ENCODE data around the gene THAP5. TPM values are rescaled to one million over a fixed set of nuclear protein-coding genes. Genes with fewer than 3 reads are reported as not detected.
A peak's percentile ranks its signal among the peaks of the same experiment; 100 is the strongest.

THAP5 gene
- total RNA-seq, 1 experiment from 2014 or later = 24.6 TPM

- no TSS peak for BruUV-seq (replicated peaks)
- H3K9me3 ChIP-seq (ENCODE audit: control insufficient read depth, insufficient read depth, low read depth, low read length) = no peaks in the 10 kb centered on the region
- peaks cover 3% of the 10 kb centered on the region; the same call in 1 of the 2 replicates for H3K27me3 ChIP-seq (ENCODE audit: control insufficient read depth, insufficient read depth, low read length)
- ChIA-PET CTCF (no interaction called here), POLR2A (no interaction called here)
- H3K27ac ChIP-seq (ENCODE audit: low read length) = peak overlapping the region; percentile 54; the same call in 1 of the 2 replicates
- DNase-seq (ENCODE audit: low read depth, low spot score) (no peak), ATAC-seq (0 out of 2 replicates have a peak, but pooled peaks have one; percentile 45)
- intact Hi-C loops (cut with micrococcal nuclease; ENCODE audit: unreplicated experiment) (no loop called here), in situ Hi-C loops (cut with HindIII; ENCODE audit: low pct_unique_long_range_greater_than_20kb, low sequenced_read_pairs) (no loop called here)
- no peak overlapping the region for H3K4me3 ChIP-seq (ENCODE audit: low read depth in 2 of 2, low read length in 2 of 2)
- H3K36me3 ChIP-seq (ENCODE audit: control insufficient read depth, insufficient read depth, low read length) = no peaks in the 10 kb centered on the region
- peaks cover 8% of the 10 kb centered on the region for H3K4me1 ChIP-seq (ENCODE audit: control insufficient read depth, insufficient read depth, low read length)
- TF ChIP-seq TCF7L2 (IDR thresholded peaks at IDR 0.05; ENCODE audit: low read depth, low read length) (0 out of 2 replicates have a peak, but pooled peaks have one; percentile 19), SIN3A (IDR thresholded peaks at IDR 0.05; ENCODE audit: borderline replicate concordance, insufficient read depth, low read depth, low read length) (no peak), REST (IDR thresholded peaks at IDR 0.05; ENCODE audit: insufficient read depth in 1 of 2, low read depth in 2 of 2, low read length in 1 of 2) (no peak)
Measured at GRCh38 chr7:108581655-108582491, 12.4 kb upstream of the THAP5 start.

- no TSS peak for BruUV-seq (replicated peaks)
- ATAC-seq (no peak), DNase-seq (ENCODE audit: low read depth, low spot score) (no peak)
- ChIA-PET POLR2A (interaction anchor here (0.6 kb wide), 1 partner anchor 9 kb away, joined by 3 read pairs; no protein-coding TSS in a partner anchor), CTCF (interaction anchor here (0.7 kb wide), 1 partner anchor 26 kb away, joined by 3 read pairs; no protein-coding TSS in a partner anchor)
- Histone ChIP-seq H3K4me3 (ENCODE audit: low read depth in 2 of 2, low read length in 2 of 2) (no peak overlapping the region), H3K27ac (ENCODE audit: low read length) (no peak overlapping the region), H3K36me3 (ENCODE audit: control insufficient read depth, insufficient read depth, low read length) (no peaks in the 10 kb centered on the region), H3K9me3 (ENCODE audit: control insufficient read depth, insufficient read depth, low read depth, low read length) (no peaks in the 10 kb centered on the region), H3K27me3 (ENCODE audit: control insufficient read depth, insufficient read depth, low read length) (no peaks in the 10 kb centered on the region; the same call in 1 of the 2 replicates), H3K4me1 (ENCODE audit: control insufficient read depth, insufficient read depth, low read length) (peaks cover 8% of the 10 kb centered on the region)
- in situ Hi-C loops (cut with HindIII; ENCODE audit: low pct_unique_long_range_greater_than_20kb, low sequenced_read_pairs) (no loop called here), intact Hi-C loops (cut with micrococcal nuclease; ENCODE audit: unreplicated experiment) (no loop called here)
- TF ChIP-seq REST (IDR thresholded peaks at IDR 0.05; ENCODE audit: insufficient read depth in 1 of 2, low read depth in 2 of 2, low read length in 1 of 2) = no peak
- TF ChIP-seq CTCF (IDR thresholded peaks at IDR 0.05) = no peak
- TF ChIP-seq POLR2AphosphoS5 (IDR thresholded peaks at IDR 0.05; ENCODE audit: low read depth, low read length) = no peak
- no peak for TF ChIP-seq SIN3A (IDR thresholded peaks at IDR 0.05; ENCODE audit: borderline replicate concordance, insufficient read depth, low read depth, low read length)
- no peak for TF ChIP-seq TCF7L2 (IDR thresholded peaks at IDR 0.05; ENCODE audit: low read depth, low read length)
Measured at GRCh38 chr7:108580298-108580697, 10.8 kb upstream of the THAP5 start.

All from Panc1 (cell line).